ENCODE measurements around the gene CHERP. TPM values are rescaled to one million over a fixed set of nuclear protein-coding genes. Genes with fewer than 3 reads are reported as not detected.
A peak's percentile ranks its signal among the peaks of the same experiment; 100 is the strongest.

CHERP gene, protein sequence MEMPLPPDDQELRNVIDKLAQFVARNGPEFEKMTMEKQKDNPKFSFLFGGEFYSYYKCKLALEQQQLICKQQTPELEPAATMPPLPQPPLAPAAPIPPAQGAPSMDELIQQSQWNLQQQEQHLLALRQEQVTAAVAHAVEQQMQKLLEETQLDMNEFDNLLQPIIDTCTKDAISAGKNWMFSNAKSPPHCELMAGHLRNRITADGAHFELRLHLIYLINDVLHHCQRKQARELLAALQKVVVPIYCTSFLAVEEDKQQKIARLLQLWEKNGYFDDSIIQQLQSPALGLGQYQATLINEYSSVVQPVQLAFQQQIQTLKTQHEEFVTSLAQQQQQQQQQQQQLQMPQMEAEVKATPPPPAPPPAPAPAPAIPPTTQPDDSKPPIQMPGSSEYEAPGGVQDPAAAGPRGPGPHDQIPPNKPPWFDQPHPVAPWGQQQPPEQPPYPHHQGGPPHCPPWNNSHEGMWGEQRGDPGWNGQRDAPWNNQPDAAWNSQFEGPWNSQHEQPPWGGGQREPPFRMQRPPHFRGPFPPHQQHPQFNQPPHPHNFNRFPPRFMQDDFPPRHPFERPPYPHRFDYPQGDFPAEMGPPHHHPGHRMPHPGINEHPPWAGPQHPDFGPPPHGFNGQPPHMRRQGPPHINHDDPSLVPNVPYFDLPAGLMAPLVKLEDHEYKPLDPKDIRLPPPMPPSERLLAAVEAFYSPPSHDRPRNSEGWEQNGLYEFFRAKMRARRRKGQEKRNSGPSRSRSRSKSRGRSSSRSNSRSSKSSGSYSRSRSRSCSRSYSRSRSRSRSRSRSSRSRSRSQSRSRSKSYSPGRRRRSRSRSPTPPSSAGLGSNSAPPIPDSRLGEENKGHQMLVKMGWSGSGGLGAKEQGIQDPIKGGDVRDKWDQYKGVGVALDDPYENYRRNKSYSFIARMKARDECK
- 7.3 TPM for total RNA-seq

DNA sequence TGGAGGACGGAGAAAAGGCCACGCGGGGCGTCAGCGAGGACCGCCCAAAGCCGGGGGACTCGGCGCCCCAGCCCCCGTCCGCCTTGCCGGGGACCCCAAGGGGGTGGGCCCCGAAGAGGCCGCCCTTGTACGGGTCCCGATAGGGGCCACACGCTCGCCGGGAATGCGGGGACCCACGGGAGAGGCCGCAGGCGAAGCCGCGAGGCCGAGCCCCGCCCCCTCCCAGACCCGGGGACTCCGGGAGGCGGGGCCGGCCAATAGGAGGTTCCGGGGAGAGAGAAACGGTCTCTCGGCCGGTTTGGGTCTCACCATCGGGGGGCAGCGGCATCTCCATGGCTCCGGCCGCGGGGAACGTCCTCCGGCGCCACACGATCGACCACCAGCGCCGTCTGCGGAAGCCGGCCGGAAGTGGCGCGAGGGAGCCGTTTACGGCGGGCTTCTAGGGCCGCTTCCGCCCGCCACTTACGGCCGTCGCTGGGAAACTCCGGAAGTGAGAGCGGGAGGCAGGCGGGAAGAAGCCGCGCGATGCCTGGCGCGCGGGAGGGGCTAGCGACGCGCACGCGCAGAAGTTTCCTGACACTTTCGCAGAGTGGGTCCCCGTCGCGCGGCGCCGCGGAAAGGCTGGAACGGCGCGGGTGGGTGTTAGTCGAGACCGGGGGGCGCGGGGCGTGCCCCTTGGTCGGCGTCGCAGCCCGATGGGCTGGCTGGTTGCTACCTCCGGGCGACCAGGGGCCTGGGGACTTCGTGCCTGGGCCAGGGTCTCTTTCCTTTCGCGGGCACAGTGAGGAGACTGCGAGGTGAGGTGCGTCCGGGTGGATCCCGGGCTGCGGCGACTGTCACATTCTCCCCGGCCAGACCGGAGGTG is at the start of gene CHERP:
CHERP (minus strand) TSS at position 393 of the 865 bp plus-strand sequence; CDS start at position 334, 59 bp downstream.
- peak within 1 kb of the TSS; percentile 89 to 98 (median 98) for H3K9ac ChIP-seq (ENCODE audit: low read depth in 1 of 3, low read length in 3 of 3)
- peaks cover 31 to 35% (median 31%) of the 10 kb centered on the region in 3 donors for H3K4me1 ChIP-seq (ENCODE audit: control insufficient read depth in 3 of 3, insufficient read depth in 3 of 3, low read length in 3 of 3)
- no peaks in the 10 kb centered on the region for H3K9me3 ChIP-seq (ENCODE audit: control insufficient read depth in 3 of 3, low read length in 3 of 3)
- peak within 1 kb of the TSS; percentile 86 to 94 (median 93) for H3K4me3 ChIP-seq (ENCODE audit: low read length in 3 of 3)
- peaks cover 8 to 11% (median 11%) of the 10 kb centered on the region in 3 donors for H3K36me3 ChIP-seq (ENCODE audit: control insufficient read depth in 3 of 3, insufficient read depth in 3 of 3, low read length in 3 of 3)
- peak within 1 kb of the TSS; percentile 81 for H3K27ac ChIP-seq (ENCODE audit: low read depth, low read length)
- H3K27me3 ChIP-seq (ENCODE audit: control insufficient read depth in 3 of 3, insufficient read depth in 3 of 3, low read length in 3 of 3) = no peaks in the 10 kb centered on the region

- no peak overlapping the region for H3K27ac ChIP-seq (ENCODE audit: low read depth, low read length)
- H3K36me3 ChIP-seq (ENCODE audit: control insufficient read depth in 3 of 3, insufficient read depth in 3 of 3, low read length in 3 of 3) = peaks cover 0 to 2% (median 0%) of the 10 kb centered on the region in 3 donors
- peaks cover 67 to 94% (median 84%) of the 10 kb centered on the region in 3 donors for H3K4me1 ChIP-seq (ENCODE audit: control insufficient read depth in 3 of 3, insufficient read depth in 3 of 3, low read length in 3 of 3)
- no peak overlapping the region for H3K9ac ChIP-seq (ENCODE audit: low read depth in 1 of 3, low read length in 3 of 3)
- no peak overlapping the region for H3K4me3 ChIP-seq (ENCODE audit: low read length in 3 of 3)
- H3K9me3 ChIP-seq (ENCODE audit: control insufficient read depth in 3 of 3, low read length in 3 of 3) = no peaks in the 10 kb centered on the region
- H3K27me3 ChIP-seq (ENCODE audit: control insufficient read depth in 3 of 3, insufficient read depth in 3 of 3, low read length in 3 of 3) = no peaks in the 10 kb centered on the region
Measured at GRCh38 chr19:16590876-16591802, 48.9 kb upstream of the CHERP start.

- Histone ChIP-seq H3K9me3 (ENCODE audit: control insufficient read depth in 3 of 3, low read length in 3 of 3) (no peaks in the 10 kb centered on the region), H3K4me1 (ENCODE audit: control insufficient read depth in 3 of 3, insufficient read depth in 3 of 3, low read length in 3 of 3) (peaks cover 68 to 94% (median 87%) of the 10 kb centered on the region in 3 donors), H3K9ac (ENCODE audit: low read depth in 1 of 3, low read length in 3 of 3) (peak overlapping the region in 1 of 3 donors; percentile 62), H3K27ac (ENCODE audit: low read depth, low read length) (no peak overlapping the region), H3K36me3 (ENCODE audit: control insufficient read depth in 3 of 3, insufficient read depth in 3 of 3, low read length in 3 of 3) (peaks cover 0 to 2% (median 0%) of the 10 kb centered on the region in 3 donors), H3K4me3 (ENCODE audit: low read length in 3 of 3) (no peak overlapping the region), H3K27me3 (ENCODE audit: control insufficient read depth in 3 of 3, insufficient read depth in 3 of 3, low read length in 3 of 3) (no peaks in the 10 kb centered on the region)
Measured at GRCh38 chr19:16589917-16590316, 47.7 kb upstream of the CHERP start.

DNA sequence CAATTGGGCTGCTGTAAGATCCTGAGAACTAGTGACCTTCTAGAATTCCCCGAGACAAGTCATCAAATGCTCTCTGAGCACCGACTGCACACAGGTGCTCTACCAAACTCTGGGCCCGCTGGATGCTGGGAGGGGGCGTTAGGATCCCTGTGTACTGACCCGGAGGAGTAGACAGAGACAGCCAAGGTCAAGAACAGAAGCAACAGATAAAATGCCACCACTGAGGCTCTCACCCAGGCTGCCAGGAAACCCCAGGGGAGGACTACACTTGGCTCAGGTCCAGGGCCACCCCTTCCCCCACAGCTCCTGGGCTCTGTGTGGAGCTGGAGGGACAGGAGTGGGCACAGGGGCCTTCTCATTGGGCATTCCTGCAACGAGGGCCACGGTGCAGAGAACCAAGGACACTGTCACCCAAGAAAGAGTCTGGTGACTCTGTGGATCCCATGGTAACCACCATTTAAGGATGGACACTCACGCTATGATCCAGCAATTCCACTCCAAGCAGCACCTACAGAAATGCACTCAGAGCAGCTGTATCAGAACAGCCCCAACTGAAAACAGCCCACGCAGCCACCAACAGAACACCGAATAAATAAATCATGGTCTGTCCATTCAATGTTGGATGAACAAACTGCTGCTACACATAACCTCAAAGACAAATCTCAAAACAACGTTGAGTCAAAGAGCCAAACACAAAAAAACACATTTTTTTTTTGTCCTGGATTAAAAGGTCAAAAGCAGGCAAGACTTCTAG is 46.8 kb upstream of the CHERP start:
- Histone ChIP-seq H3K4me1 (ENCODE audit: control insufficient read depth in 3 of 3, insufficient read depth in 3 of 3, low read length in 3 of 3) (peaks cover 69 to 94% (median 87%) of the 10 kb centered on the region in 3 donors), H3K27ac (ENCODE audit: low read depth, low read length) (no peak overlapping the region), H3K36me3 (ENCODE audit: control insufficient read depth in 3 of 3, insufficient read depth in 3 of 3, low read length in 3 of 3) (peaks cover 0 to 2% (median 0%) of the 10 kb centered on the region in 3 donors), H3K9me3 (ENCODE audit: control insufficient read depth in 3 of 3, low read length in 3 of 3) (no peaks in the 10 kb centered on the region), H3K4me3 (ENCODE audit: low read length in 3 of 3) (peak overlapping the region in 1 of 3 donors; percentile 72), H3K27me3 (ENCODE audit: control insufficient read depth in 3 of 3, insufficient read depth in 3 of 3, low read length in 3 of 3) (no peaks in the 10 kb centered on the region), H3K9ac (ENCODE audit: low read depth in 1 of 3, low read length in 3 of 3) (peak overlapping the region in 1 of 3 donors; percentile 64)

DNA sequence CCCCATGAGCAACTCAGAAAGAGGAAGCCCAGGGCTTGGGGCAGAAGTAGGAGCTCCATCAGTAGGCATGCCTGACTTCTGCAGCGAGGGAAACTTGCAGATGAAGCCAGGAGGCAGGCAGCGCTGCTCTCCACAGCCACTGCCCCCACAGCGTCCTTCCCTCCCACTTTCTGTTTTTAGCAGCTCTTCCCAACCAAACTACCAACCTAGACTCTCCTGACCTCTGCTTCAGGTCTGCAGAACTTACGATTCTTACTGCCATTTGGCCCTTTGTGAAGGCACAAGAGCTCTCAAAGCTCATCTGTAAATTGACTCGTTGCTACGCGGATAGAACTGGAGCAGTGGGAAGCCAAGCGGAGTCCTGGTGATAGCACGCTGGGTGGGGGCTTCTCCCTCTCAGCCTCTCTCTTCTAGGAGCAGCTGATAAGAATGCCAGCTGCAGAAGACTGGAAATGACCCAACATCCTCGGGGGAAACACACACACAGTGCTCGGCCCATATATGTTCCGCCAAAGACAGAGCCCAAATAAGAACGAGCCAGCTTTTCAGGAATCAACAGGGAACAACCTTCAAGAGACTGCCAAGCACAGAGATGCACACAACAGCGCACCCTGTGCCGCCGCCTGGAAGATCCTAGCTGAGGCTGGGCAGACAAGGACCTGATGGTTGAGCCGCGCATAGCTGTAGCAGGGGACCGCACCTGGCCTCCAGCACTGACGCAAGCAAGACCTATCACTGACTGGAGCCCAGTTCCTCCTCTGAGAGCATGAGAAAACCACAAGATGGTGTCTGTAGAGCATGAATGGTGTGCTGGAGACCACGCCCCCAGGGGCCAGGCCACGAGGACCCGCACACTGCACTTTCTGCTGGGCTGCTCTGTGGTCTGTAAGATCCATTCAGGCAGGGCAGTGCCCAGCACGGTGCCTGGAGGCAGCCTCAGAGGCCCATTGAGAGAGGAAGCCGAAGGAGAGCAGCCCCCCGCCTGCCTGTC is 45.9 kb upstream of the CHERP start:
- Histone ChIP-seq H3K9ac (ENCODE audit: low read depth in 1 of 3, low read length in 3 of 3) (peak overlapping the region in 2 of 3 donors; percentile 40 to 64), H3K36me3 (ENCODE audit: control insufficient read depth in 3 of 3, insufficient read depth in 3 of 3, low read length in 3 of 3) (no peaks in the 10 kb centered on the region), H3K9me3 (ENCODE audit: control insufficient read depth in 3 of 3, low read length in 3 of 3) (no peaks in the 10 kb centered on the region), H3K4me3 (ENCODE audit: low read length in 3 of 3) (peak overlapping the region; percentile 33 to 72 (median 49)), H3K27ac (ENCODE audit: low read depth, low read length) (peak overlapping the region; percentile 14), H3K4me1 (ENCODE audit: control insufficient read depth in 3 of 3, insufficient read depth in 3 of 3, low read length in 3 of 3) (peaks cover 72 to 94% (median 88%) of the 10 kb centered on the region in 3 donors), H3K27me3 (ENCODE audit: control insufficient read depth in 3 of 3, insufficient read depth in 3 of 3, low read length in 3 of 3) (no peaks in the 10 kb centered on the region)

DNA sequence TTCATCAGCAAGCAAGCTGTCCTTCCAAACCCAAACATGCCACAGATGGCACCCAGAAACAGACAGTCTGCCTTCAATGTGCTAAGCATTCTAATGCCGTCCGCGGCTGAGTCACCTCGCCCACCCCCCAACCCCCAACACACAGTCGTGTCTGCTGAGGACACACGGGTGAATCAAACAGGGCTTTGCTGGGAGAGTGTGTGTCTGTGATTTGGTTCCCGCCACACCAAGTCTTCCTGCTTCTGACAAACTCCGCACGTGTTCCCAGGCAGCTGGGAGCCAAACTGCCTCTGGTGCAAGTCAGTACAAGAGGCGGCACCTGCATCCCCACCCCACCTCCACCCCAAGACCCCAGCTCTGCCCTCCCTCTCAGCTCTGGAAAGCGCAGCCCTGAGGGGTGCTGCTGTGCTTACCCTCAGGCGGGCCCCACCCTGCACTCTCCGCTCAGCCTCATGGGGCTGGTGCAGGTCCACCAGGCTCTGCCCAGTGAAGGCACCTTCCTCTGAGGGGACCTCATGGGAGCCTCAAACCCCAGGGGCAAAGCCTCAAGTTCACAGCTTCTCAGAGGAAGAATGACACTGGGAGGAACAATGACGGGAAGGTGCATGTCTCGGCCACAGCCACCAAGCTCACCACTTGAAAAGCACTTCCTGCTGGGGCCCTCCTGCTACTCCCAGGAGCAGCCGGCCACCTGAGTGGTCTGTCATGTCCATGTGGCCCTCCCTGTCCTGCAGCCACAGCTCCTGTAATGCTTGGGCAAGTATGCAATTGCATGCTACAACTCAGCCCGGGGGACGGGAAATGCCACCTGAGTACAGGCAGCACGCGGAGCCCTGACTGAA is 45.0 kb upstream of the CHERP start:
- H3K9me3 ChIP-seq (ENCODE audit: control insufficient read depth in 3 of 3, low read length in 3 of 3) = no peaks in the 10 kb centered on the region
- H3K4me1 ChIP-seq (ENCODE audit: control insufficient read depth in 3 of 3, insufficient read depth in 3 of 3, low read length in 3 of 3) = peaks cover 78 to 94% (median 88%) of the 10 kb centered on the region in 3 donors
- peak overlapping the region in 2 of 3 donors; percentile 12 to 64 for H3K9ac ChIP-seq (ENCODE audit: low read depth in 1 of 3, low read length in 3 of 3)
- peak overlapping the region; percentile 5 to 72 (median 49) for H3K4me3 ChIP-seq (ENCODE audit: low read length in 3 of 3)
- no peaks in the 10 kb centered on the region for H3K27me3 ChIP-seq (ENCODE audit: control insufficient read depth in 3 of 3, insufficient read depth in 3 of 3, low read length in 3 of 3)
- H3K27ac ChIP-seq (ENCODE audit: low read depth, low read length) = no peak overlapping the region
- no peaks in the 10 kb centered on the region for H3K36me3 ChIP-seq (ENCODE audit: control insufficient read depth in 3 of 3, insufficient read depth in 3 of 3, low read length in 3 of 3)

- Histone ChIP-seq H3K9me3 (ENCODE audit: control insufficient read depth in 3 of 3, low read length in 3 of 3) (no peaks in the 10 kb centered on the region), H3K4me1 (ENCODE audit: control insufficient read depth in 3 of 3, insufficient read depth in 3 of 3, low read length in 3 of 3) (peaks cover 78 to 94% (median 92%) of the 10 kb centered on the region in 3 donors), H3K36me3 (ENCODE audit: control insufficient read depth in 3 of 3, insufficient read depth in 3 of 3, low read length in 3 of 3) (no peaks in the 10 kb centered on the region), H3K27ac (ENCODE audit: low read depth, low read length) (peak overlapping the region; percentile 88), H3K4me3 (ENCODE audit: low read length in 3 of 3) (no peak overlapping the region), H3K27me3 (ENCODE audit: control insufficient read depth in 3 of 3, insufficient read depth in 3 of 3, low read length in 3 of 3) (no peaks in the 10 kb centered on the region), H3K9ac (ENCODE audit: low read depth in 1 of 3, low read length in 3 of 3) (peak overlapping the region in 2 of 3 donors; percentile 40 to 43)
Measured at GRCh38 chr19:16586477-16586871, 44.2 kb upstream of the CHERP start.
